Astrocyte (in vitro differentiated cells and primary cell): Measurements from ENCODE around the gene CNIH1.
"Not testable (repeated sequence)": the region's sequence is repeated elsewhere in the genome, so short reads cannot be mapped to it uniquely, and the experiment has no call there.

Experiments
- EZH2 ChIP-seq: IDR thresholded peaks from 2 replicates; pipeline ENCODE4 v1.6.1; 2012; ENCODE audit warnings: mild to moderate bottlenecking, low read length, inconsistent platforms; ENCODE audit not compliant: insufficient read depth
- TF ChIP-seq, protein P1 (sequence below): IDR thresholded peaks from 2 replicates; pipeline ENCODE4 v1.5.1; 2011; ENCODE audit warnings: low read depth, mild to moderate bottlenecking, inconsistent platforms, low read length, moderate library complexity; ENCODE audit not compliant: insufficient read depth

DNA sequence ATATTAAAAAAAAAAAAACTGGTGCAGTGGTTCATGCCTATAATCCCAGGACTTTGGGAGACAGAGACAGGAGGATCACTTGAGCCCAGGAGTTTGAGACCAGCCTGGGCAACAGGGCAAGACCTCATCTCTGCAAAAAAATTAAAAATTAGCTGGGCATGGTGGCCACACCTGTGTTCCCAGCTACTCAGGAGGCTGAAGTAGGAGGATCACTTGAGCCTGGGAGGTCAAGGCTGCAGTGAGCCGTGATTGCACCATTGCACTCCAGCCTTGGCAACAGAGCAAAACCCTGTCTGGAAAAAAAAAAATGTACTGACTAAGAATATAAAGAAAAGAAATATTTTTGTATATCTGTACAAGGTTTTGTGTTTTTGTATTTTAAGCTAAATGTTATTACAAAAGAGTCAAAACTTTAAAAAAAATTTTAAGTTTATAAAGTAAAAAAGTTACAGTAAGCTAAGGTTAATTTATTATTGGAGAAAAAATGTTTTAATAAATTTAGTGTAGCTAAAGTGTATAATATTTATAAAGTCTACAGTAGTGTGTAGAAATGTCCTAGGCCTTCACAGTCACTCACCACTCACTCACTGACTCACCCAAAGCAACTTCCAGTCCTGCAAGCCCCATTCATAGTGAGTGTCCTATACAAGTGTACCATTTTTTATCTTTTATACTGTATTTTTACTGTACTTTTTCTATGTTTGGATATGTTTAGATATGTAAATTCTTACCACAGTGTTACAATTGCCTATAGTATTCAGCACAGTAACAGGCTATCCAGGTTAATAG, 15.8 kb upstream of the CNIH1 start:
- TF ChIP-seq, protein P1, sequence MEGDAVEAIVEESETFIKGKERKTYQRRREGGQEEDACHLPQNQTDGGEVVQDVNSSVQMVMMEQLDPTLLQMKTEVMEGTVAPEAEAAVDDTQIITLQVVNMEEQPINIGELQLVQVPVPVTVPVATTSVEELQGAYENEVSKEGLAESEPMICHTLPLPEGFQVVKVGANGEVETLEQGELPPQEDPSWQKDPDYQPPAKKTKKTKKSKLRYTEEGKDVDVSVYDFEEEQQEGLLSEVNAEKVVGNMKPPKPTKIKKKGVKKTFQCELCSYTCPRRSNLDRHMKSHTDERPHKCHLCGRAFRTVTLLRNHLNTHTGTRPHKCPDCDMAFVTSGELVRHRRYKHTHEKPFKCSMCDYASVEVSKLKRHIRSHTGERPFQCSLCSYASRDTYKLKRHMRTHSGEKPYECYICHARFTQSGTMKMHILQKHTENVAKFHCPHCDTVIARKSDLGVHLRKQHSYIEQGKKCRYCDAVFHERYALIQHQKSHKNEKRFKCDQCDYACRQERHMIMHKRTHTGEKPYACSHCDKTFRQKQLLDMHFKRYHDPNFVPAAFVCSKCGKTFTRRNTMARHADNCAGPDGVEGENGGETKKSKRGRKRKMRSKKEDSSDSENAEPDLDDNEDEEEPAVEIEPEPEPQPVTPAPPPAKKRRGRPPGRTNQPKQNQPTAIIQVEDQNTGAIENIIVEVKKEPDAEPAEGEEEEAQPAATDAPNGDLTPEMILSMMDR = not testable (repeated sequence)
- TF ChIP-seq EZH2 = not testable (repeated sequence)
